Activated naive CD8-positive, alpha-beta T cell (primary cell): Measurements from ENCODE around the gene RCOR1.
A peak's percentile ranks its signal among the peaks of the same experiment; 100 is the strongest.
"Not testable (repeated sequence)": the region's sequence is repeated elsewhere in the genome, so short reads cannot be mapped to it uniquely, and the experiment has no call there.

Experiments
- H3K27ac Mint-ChIP-seq: one replicate; pipeline ENCODE4 v1.8.0; 2021; ENCODE audit warnings: mixed read lengths
- H3K27me3 Mint-ChIP-seq: one replicate; pipeline ENCODE4 v1.8.0; 2021; ENCODE audit warnings: mixed read lengths
- H3K36me3 Mint-ChIP-seq: one replicate; pipeline ENCODE4 v1.8.0; 2021; ENCODE audit warnings: mixed read lengths
- H3K4me1 Mint-ChIP-seq: one replicate; pipeline ENCODE4 v1.8.0; 2021; ENCODE audit warnings: low read depth, mixed read lengths
- H3K4me3 Mint-ChIP-seq: one replicate; pipeline ENCODE4 v1.8.0; 2021; ENCODE audit warnings: mild to moderate bottlenecking, mixed read lengths
- H3K9me3 Mint-ChIP-seq: one replicate; pipeline ENCODE4 v1.8.0; 2021; ENCODE audit warnings: low read depth, mixed read lengths

RCOR1 gene

GRCh38 chr14:102759456-102760187, 167.2 kb downstream of the RCOR1 start:
- Mint-ChIP-seq H3K4me1 (no peaks in the 10 kb centered on the region), H3K27ac (no peak overlapping the region)

GRCh38 chr14:102760496-102761193, 168.2 kb downstream of the RCOR1 start:
- Mint-ChIP-seq H3K9me3 (no peaks in the 10 kb centered on the region), H3K27me3 (no peaks in the 10 kb centered on the region), H3K27ac (no peak overlapping the region), H3K36me3 (no peaks in the 10 kb centered on the region), H3K4me3 (no peak overlapping the region), H3K4me1 (no peaks in the 10 kb centered on the region)

More at GRCh38 chr14:102759456-102760187, 167.2 kb downstream of the RCOR1 start:
- Mint-ChIP-seq H3K27me3 (no peaks in the 10 kb centered on the region), H3K9me3 (no peaks in the 10 kb centered on the region), H3K4me3 (no peak overlapping the region), H3K36me3 (no peaks in the 10 kb centered on the region)

GRCh38 chr14:102761206-102761605, 168.8 kb downstream of the RCOR1 start:
- Mint-ChIP-seq H3K27ac (no peak overlapping the region), H3K27me3 (no peaks in the 10 kb centered on the region), H3K4me1 (no peaks in the 10 kb centered on the region), H3K36me3 (no peaks in the 10 kb centered on the region), H3K9me3 (no peaks in the 10 kb centered on the region), H3K4me3 (no peak overlapping the region)

- Mint-ChIP-seq H3K4me1 (peaks cover 3% of the 10 kb centered on the region), H3K4me3 (no peak overlapping the region), H3K27ac (no peak overlapping the region), H3K27me3 (no peaks in the 10 kb centered on the region), H3K9me3 (no peaks in the 10 kb centered on the region), H3K36me3 (no peaks in the 10 kb centered on the region)
Measured at GRCh38 chr14:102764220-102764671, 171.8 kb downstream of the RCOR1 start.

- H3K4me1 Mint-ChIP-seq, H3K27me3 Mint-ChIP-seq, H3K4me3 Mint-ChIP-seq, H3K27ac Mint-ChIP-seq, H3K9me3 Mint-ChIP-seq, H3K36me3 Mint-ChIP-seq: not testable (repeated sequence)
Measured at GRCh38 chr14:102765770-102766169, 173.3 kb downstream of the RCOR1 start.

- H3K36me3 Mint-ChIP-seq = no peaks in the 10 kb centered on the region
- no peaks in the 10 kb centered on the region for H3K9me3 Mint-ChIP-seq
- no peak overlapping the region for H3K27ac Mint-ChIP-seq
- H3K4me3 Mint-ChIP-seq = no peak overlapping the region
- no peaks in the 10 kb centered on the region for H3K27me3 Mint-ChIP-seq
- H3K4me1 Mint-ChIP-seq = peaks cover 3% of the 10 kb centered on the region
Measured at GRCh38 chr14:102768223-102769048, 176.0 kb downstream of the RCOR1 start.

- Mint-ChIP-seq H3K27me3 (no peaks in the 10 kb centered on the region), H3K27ac (no peak overlapping the region), H3K9me3 (no peaks in the 10 kb centered on the region), H3K4me1 (peaks cover 3% of the 10 kb centered on the region), H3K36me3 (no peaks in the 10 kb centered on the region), H3K4me3 (no peak overlapping the region)
Measured at GRCh38 chr14:102769049-102769327, 176.5 kb downstream of the RCOR1 start.

GRCh38 chr14:102770147-102771123, 178.0 kb downstream of the RCOR1 start:
- Mint-ChIP-seq H3K4me1 (peaks cover 12% of the 10 kb centered on the region), H3K4me3 (no peak overlapping the region), H3K36me3 (no peaks in the 10 kb centered on the region), H3K9me3 (no peaks in the 10 kb centered on the region), H3K27me3 (no peaks in the 10 kb centered on the region), H3K27ac (no peak overlapping the region)

- Mint-ChIP-seq H3K27ac (no peak overlapping the region), H3K9me3 (no peaks in the 10 kb centered on the region), H3K4me1 (peaks cover 18% of the 10 kb centered on the region), H3K36me3 (no peaks in the 10 kb centered on the region), H3K27me3 (no peaks in the 10 kb centered on the region), H3K4me3 (no peak overlapping the region)
Measured at GRCh38 chr14:102771144-102771543, 178.7 kb downstream of the RCOR1 start.

GRCh38 chr14:102772781-102773570, 180.5 kb downstream of the RCOR1 start:
- no peaks in the 10 kb centered on the region for H3K9me3 Mint-ChIP-seq
- H3K36me3 Mint-ChIP-seq = no peaks in the 10 kb centered on the region
- H3K4me1 Mint-ChIP-seq = peaks cover 24% of the 10 kb centered on the region
- H3K27ac Mint-ChIP-seq = no peak overlapping the region
- H3K4me3 Mint-ChIP-seq = no peak overlapping the region
- no peaks in the 10 kb centered on the region for H3K27me3 Mint-ChIP-seq

- peaks cover 34% of the 10 kb centered on the region for H3K4me1 Mint-ChIP-seq
- no peaks in the 10 kb centered on the region for H3K9me3 Mint-ChIP-seq
- peak overlapping the region; percentile 36 for H3K4me3 Mint-ChIP-seq
- H3K27me3 Mint-ChIP-seq = no peaks in the 10 kb centered on the region
- peaks cover 7% of the 10 kb centered on the region for H3K36me3 Mint-ChIP-seq
- peak overlapping the region; percentile 67 for H3K27ac Mint-ChIP-seq
Measured at GRCh38 chr14:102774391-102775153, 182.1 kb downstream of the RCOR1 start.

GRCh38 chr14:102775855-102776760, 183.7 kb downstream of the RCOR1 start:
- H3K4me3 Mint-ChIP-seq = peak overlapping the region; percentile 84
- peak overlapping the region; percentile 93 for H3K27ac Mint-ChIP-seq
- H3K27me3 Mint-ChIP-seq = no peaks in the 10 kb centered on the region
- no peaks in the 10 kb centered on the region for H3K9me3 Mint-ChIP-seq
- H3K36me3 Mint-ChIP-seq = peaks cover 16% of the 10 kb centered on the region
- peaks cover 48% of the 10 kb centered on the region for H3K4me1 Mint-ChIP-seq
